Activated T-cell treated with anti-CD3 and anti-CD28 coated beads, Interleukin-2, amount 50 U/mL, for 48 hours (primary cell): ENCODE data around the gene SHLD2.
"Not testable (repeated sequence)": the region's sequence is repeated elsewhere in the genome, so short reads cannot be mapped to it uniquely, and the experiment has no call there.

Experiments used
- DNase-seq, 2 experiments: peaks; one replicate each; pipeline ENCODE4 v3.0.0-alpha.2; 2020

SHLD2 gene

GRCh38 chr10:87219370-87219769 lies 124.4 kb downstream of the SHLD2 start:
- DNase-seq, result not testable (repeated sequence)

GRCh38 chr10:87222789-87223188 lies 127.8 kb downstream of the SHLD2 start:
- not testable (repeated sequence) for DNase-seq

- DNase-seq, result not testable (repeated sequence)
Observed at GRCh38 chr10:87225148-87225547, 130.1 kb downstream of the SHLD2 start, which contains the start of gene NUTM2A. TSS of gene NUTM2A (plus strand) at chr10:87225448. CDS start at chr10:87225831, 383 bp downstream.

GRCh38 chr10:87228247-87228646 lies 133.2 kb downstream of the SHLD2 start:
- DNase-seq, result not testable (repeated sequence)

GRCh38 chr10:87229211-87229610 lies 134.2 kb downstream of the SHLD2 start:
- DNase-seq, result not testable (repeated sequence)

GRCh38 chr10:87234854-87235253 lies 139.8 kb downstream of the SHLD2 start:
- not testable (repeated sequence) for DNase-seq

GRCh38 chr10:87237244-87237643 lies 142.2 kb downstream of the SHLD2 start:
- DNase-seq, result not testable (repeated sequence)

- DNase-seq, result not testable (repeated sequence)
Observed at GRCh38 chr10:87239346-87239808, 144.4 kb downstream of the SHLD2 start.
